GM21619 (cell line): ENCODE results near the gene AMH.

Source experiments
- ATAC-seq: cut with Tn5 transposase; IDR thresholded peaks from one replicate; pipeline ENCODE4 v1.9.1; 2021; ENCODE audit not compliant: unreplicated experiment

AMH gene

GRCh38 chr19:2234996-2235380, 14.1 kb upstream of the AMH start:
- no peak for ATAC-seq

DNA sequence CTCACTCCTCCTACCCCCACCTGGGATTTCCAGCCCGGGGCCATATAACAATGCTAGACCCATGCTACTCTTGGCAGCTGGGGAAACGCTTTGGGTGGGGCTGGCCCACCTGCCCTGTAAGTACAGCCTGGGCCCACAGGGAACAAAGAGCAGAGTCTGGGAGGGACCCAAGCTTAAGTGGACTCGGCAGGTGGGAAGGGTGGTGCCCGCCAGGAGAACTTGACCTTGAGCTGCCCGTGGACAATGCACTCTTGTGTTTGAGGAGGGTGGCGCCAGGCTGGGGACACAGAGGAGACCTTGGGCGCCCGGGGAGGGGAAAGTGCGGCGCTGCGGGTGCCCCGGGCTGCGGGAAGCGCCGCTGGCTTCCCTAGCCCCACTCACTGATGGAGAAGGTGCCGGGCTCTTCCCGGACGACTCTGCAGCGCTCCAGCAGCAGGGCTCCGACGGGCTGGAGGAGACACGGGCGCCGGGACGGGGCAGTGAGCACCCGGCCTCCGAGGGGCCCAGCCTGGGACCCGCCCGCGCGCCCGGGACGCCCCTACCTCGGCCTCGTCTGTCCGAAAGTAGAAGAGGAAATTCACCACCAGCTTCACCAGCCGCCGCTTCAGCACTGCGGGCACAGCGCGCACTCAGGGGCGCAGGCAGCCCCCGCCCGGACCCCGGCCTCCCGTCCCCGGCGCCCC, 13.6 kb upstream of the AMH start:
- peak; percentile 22 for ATAC-seq

DNA sequence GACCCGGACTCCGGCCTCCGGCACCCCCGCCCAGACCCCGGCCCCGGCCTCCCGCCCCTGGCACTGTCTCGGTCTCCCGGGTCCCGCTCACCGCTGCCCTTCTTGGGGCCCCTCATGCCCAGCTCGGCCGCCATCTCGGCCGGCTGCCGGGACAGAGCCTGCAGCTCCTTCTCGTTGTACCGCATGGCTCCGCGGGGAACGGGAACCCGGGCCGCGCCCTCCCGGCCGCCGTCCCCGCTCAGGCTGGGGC, 13.1 kb upstream of the AMH start:
- ATAC-seq, result no peak

DNA sequence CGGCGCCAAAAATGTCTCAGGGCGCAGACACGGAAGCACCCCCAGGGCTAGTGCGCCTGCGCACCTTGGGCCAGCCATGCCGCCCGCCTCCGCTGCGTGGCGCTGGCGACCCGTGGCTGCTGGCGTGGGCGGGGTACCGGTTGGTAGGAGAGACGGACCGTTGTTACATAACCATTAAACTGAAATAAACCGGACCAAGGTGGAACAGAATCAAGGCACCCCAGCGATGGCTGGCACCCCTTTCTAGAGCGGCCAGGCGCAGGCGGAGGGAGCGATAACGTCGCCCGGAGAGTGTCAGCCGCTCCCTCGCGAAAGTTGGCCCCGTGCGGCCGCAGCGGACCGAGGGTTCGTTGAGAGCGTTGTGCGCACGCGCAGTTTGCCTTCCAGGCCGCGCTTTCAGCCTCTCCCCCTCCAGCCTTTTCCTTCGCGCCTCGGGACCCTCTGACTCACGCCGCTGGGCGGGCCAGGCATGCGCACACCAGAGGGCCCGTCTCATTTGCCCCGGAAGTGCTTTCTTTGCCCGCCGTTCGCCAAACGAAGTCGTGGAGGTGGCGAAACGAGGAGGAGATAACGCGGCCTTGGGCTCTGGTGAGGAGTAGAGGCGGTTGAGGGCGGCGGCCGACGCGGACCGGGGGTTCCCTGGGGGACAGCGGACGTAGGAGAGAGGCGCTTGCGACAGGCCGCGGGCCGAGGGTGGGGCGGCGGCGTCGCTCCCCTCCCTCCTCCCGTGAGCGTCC, 12.6 kb upstream of the AMH start, which contains the start of the genes PLEKHJ1 and SF3A2:
Gene PLEKHJ1, minus strand, starts transcription at position 16 of the 737 bp plus-strand sequence. CDS start 81 bp downstream, outside the sequence.
Gene SF3A2, plus strand, starts transcription at position 511 of the 737 bp plus-strand sequence. CDS start 6,595 bp downstream, outside the sequence.
- ATAC-seq, result peak; percentile 61

- no peak for ATAC-seq
These were observed 11.9 kb upstream of the AMH start for GRCh38 chr19:2237051-2237868.

- no peak for ATAC-seq
These were observed 11.3 kb upstream of the AMH start for GRCh38 chr19:2237869-2238153.

DNA sequence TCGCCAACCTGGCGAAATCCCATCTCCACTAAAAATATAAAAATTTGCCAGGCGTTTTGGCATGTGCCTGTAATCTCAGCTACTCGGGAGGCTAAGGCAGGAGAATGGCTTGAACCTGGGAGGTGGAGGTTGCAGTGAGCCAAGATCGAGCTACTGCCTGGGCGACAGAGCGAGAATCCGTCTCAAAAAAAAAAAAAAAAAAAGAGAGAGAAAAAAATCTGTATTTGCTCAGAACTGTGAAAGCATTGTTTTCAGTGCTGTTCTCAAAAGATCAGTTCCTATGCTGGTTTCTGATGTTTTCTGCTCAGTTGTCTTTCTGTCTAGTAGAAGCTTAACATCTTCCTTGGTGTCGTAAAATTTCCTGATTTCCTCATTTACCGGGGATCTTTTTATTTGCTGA, 9.9 kb upstream of the AMH start:
- ATAC-seq, result no peak

- ATAC-seq, result no peak
These were observed 9.1 kb upstream of the AMH start for GRCh38 chr19:2239771-2240770.

DNA sequence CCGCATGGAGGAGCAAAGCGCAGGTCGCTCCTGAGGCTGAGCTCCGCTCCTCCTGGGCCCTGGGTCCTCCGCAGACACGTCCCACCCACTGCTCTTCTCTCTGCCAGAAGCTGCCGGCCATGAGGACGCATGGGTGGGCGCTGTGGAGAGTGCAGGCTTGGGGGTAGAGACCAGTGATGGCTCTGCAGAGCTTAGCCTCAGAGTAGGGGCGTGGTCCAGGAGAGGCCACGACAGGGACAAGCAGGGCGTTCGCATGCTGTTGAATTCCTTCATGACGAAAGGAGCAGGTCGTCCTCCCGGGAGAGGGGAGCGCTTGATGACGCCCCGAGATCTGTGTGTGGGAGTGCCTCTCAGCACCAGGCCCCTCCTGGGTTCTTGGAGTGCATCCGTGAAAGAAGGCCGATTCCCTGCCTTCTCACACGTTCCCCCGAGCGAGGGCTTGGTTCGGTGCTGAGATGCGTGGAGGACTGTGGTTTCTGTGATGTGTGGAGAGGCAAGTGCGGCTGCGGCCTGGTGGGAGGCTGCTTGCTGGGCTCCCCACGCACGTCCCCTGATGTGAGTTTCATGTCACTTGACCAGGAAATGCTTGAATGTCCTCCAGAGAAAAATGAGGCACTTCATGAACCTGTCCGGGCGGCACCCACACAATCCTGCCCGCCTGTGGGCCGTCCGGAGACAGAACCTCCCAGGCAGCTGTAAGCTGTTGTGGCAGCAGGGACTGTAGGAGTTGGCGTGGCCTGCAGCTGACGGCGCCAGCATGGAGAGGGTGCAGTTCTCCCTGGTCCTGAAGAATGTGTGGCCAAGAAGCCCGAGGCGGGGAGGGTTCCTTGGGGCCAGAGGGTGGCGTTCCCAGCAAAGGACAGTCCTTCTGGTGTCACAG, 8.0 kb upstream of the AMH start:
- no peak for ATAC-seq

GRCh38 chr19:2242092-2242537, 7.0 kb upstream of the AMH start:
- no peak for ATAC-seq

- ATAC-seq, result no peak
These were observed 6.3 kb upstream of the AMH start for GRCh38 chr19:2242816-2243215.

DNA sequence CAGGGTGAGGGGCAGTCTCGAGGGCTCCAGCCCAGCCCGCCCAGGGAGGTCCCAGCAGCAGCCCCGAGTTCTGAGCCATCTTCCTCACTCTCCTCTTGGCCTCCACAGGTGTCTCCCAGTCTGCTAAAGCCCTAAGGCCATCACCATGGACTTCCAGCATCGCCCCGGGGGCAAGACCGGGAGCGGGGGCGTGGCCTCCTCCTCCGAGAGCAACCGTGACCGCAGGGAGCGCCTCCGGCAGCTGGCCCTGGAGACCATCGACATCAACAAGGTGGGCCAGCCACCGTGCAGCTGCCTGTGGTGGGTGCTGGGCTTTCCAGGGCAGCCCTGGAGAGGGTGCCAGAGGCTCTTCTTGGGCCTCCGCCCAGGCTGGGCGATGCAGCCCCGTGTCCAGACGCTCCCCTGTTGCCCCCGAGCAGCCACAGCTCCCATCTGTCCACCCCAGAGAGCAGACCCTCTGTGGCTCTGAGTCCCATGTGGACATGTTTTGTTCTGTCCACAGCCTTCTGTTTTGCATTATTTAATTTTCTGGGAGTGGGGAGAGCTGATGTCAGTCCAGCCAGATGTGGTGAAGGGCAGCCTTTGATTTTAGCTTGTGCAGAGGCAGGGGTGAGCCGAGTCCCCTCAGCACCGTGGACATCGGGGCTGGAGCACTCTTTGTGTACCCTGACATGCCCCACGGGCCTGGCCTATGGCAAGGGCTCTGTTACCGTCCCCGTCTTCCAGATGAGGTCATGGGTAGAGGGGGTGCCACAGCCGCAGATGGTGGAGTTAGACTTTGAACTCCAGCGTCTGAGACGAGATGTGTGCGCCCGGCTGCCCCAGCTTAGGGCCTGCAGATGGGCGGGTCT, 5.6 kb upstream of the AMH start:
- no peak for ATAC-seq

DNA sequence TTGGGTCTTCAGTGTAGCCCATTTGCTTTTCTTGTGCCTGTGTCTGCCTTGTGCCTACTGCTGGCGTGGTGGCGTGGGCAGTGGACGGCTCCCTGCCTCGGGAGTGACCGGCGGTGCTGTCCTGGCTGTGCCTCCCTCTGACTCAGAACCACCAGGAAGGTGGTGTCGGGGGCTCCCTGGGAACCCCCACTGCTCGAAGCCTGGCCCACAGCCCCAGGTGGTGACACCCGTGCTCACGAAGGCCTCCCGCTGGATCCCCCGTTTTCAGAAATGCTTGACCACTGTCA, 5.1 kb upstream of the AMH start:
- no peak for ATAC-seq

- no peak for ATAC-seq
These were observed 4.6 kb upstream of the AMH start for GRCh38 chr19:2244486-2244885.

- ATAC-seq, result no peak
These were observed 3.9 kb upstream of the AMH start for GRCh38 chr19:2245273-2245672.

DNA sequence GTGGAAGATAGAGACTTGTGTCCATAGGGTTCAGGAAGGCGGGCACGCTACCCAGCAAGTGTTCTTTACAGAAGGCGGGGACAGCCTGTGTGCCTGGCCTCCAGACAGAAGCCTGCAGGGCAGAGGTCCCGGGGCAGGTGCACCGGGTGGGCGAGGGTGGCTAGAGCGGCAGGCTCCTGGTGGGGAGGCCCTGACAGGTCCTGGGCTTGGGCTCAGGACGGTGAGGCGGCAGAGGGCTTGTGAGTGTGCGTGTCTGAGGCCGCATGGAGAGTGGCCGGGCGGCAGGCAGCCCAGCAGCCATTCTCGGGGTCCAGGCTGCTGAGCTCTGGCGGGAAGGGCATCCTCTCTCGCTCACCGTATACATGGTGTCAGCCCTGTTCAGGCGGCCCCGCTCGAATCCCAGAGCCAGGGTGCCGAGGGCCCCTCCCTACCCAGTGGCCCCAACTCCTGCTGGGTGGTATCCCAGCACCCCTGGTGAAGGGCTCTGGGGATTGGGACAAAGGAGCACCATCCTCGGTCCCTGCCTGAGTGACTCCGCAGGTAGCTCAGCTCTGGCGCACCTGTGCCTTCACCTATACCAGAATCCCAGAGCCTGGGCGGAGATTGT, 3.0 kb upstream of the AMH start:
- no peak for ATAC-seq

DNA sequence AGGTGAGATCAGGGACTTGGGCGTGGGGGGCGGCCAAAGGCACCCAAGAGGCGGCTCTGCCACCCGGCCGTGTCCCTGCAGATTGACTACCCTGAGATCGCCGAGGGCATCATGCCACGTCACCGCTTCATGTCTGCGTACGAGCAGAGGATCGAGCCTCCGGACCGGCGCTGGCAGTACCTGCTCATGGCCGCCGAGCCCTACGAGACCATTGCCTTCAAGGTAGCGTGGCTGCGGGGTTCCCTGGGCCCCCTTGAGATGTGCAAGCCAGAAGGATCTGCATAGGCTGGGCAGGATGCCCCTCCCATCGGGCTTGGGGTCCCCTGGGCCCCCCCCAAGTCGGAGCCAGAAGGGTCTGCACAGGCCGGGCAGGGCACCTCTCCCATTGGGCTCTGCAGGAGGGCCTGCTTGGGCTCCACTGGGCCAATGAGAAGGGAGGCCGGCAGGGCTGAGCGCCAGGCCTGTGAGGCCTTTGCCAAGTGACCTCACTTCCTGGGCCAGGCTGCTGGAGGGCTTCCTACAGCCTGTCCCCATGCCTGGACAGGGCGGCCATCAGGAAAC, 2.2 kb upstream of the AMH start:
- ATAC-seq, result no peak

DNA sequence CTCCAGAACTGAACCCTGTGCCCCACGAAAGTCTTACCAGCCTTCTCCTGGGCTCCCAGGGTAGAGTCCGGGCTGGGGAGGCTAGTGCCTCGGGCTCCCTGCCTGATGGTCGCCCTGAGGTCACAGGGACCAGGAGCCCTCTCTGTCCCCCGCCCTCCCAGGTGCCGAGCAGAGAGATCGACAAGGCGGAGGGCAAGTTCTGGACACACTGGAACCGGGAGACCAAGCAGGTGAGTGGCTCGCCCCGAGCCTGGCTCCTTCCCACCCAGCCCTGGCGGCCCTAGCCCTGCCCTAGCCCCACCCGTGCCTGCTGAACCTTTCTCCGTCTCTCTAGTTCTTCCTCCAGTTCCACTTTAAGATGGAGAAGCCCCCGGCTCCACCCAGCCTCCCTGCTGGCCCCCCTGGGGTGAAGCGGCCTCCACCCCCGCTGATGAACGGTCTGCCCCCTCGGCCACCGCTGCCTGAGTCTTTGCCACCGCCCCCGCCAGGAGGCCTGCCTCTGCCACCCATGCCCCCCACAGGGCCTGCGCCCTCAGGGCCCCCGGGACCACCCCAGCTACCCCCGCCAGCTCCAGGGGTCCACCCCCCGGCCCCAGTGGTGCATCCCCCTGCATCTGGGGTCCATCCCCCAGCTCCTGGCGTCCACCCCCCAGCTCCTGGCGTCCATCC, 1.6 kb upstream of the AMH start:
- ATAC-seq, result no peak
